HG03571 (cell line): Measurements from ENCODE around the gene FTL.
A peak's percentile ranks its signal among the peaks of the same experiment; 100 is the strongest.

Experiments
- ATAC-seq: cut with Tn5 transposase; IDR thresholded peaks from one replicate; pipeline ENCODE4 v1.9.1; 2021; ENCODE audit not compliant: unreplicated experiment

The FTL gene

DNA sequence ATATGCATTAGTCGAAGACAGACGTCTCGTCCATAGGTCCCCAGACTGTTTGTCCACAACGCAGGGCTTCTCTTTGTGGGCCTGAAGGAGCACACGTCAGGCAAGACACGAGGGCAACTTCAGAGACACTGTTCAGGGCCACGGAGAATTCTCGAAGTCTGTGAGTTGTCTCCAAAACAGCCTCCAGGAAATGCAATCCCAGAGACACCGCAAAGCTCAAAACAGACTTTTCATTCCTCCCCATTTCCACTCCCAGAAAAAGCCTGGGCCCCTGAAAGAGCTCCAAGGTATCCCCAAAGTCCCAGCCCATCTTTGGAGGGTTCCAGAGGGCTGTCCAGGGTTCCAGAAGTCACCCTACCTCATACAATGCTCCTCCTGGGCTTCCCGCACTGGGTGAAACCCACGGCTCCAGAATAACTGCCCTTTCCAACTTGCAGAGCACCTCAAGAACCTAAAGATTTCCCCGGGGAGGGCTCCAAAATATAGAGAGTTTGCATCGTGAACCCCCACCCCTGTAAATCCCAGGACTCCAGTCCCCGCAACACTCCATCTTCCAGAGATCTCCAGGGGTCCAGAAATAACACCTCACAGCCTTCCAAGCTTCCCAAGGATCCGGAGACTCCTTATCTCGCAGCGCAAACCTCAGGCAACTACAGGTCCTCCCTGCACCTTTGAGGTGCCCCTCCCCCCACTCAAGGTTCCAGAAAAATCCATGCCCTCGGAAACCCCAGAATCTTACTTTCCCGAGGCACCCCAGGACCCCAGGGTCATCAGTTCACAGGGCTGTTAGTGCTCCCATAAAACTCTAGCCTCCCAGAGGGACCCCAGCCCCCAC lies 687 bp upstream of the FTL start:
- no peak for ATAC-seq

DNA sequence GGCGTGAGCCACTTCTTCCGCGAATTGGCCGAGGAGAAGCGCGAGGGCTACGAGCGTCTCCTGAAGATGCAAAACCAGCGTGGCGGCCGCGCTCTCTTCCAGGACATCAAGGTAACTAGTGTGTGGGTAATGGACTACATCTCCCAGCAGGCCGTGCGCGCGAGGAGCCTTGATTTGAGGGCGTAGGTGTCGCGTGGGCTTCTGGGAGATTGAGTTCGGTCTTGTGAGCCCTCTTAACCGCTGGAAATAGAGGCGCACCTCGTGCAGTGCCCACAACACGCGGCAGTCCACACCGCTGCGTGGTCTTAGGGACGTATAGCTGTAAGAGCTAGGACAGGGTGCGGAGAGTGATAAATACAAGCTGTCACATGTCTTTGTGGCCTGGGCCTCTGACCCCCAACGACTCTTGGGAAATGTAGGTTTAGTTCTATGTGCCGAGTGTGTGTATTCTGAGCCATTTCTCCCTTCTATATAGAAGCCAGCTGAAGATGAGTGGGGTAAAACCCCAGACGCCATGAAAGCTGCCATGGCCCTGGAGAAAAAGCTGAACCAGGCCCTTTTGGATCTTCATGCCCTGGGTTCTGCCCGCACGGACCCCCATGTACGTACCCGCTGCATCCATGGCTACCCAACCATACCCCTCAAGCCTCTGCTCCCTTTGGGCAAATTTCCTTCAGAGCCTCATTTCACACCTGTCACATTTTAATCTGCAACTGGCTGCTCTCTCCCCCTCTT lies 864 bp downstream of the FTL start:
- peak; percentile 10 for ATAC-seq

DNA sequence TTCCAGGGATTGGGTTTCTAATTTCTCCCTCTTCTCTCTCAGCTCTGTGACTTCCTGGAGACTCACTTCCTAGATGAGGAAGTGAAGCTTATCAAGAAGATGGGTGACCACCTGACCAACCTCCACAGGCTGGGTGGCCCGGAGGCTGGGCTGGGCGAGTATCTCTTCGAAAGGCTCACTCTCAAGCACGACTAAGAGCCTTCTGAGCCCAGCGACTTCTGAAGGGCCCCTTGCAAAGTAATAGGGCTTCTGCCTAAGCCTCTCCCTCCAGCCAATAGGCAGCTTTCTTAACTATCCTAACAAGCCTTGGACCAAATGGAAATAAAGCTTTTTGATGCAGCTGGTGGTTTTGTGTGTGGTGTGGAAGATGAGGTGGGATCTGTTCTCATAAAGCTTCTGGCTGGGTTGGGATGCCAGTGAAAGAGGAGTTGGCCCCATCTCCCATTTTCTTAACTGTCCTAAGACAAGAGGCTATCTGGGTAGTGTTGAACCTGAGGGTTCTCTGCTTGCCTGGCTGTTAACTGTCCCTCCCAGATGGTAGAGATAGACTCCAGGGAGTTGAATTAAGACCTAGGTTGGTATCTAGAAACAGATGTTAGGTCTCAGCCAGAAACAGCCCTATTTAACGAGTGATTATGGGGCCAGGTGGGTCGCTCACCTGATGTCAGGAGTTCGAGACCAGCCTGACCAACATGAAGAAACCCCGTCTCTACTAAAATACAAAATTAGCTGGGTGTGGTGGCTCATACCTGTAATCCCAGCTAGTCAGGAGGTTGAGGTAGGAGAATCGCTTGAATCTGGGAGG lies 1.6 kb downstream of the FTL start:
- no peak for ATAC-seq

DNA sequence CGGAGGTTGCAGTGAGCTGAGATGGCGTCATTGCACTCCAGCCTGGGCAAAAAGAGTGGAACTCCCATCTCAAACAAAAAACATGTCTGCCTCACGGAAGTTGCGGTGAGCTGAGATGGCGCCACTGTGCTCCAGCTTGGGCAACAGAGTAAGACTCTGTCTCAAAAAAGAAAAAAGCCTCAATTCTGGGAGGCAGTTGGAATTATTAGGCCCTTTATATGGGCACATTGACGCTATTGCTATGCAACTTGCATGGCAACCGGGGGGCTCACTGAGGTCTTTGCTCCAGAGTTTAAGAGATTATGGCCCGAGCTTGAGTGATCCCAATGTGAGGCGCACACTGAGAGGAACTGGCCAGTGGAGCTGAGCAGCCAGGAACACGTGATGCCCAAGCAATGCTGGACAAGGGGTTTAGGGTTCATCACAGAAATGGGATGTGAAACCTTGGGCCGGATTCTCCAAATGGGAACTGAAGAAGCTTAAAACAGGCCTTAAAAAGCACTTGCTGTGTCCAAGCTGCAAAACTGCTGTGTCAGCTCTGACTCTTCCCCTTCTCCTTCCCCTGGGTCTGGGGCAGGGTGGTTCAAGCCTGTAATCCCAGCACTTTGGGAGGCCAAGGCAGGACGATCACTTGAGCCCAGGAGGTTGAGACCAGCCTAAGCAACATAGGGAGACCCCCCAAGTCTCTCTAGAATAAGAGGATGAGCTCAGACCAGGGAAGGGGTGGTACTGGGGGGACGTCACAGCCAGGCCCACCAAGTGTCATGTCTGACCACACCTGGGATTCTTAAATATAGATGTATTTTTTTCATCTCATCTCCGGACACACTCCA lies 2.5 kb downstream of the FTL start:
- ATAC-seq = no peak

DNA sequence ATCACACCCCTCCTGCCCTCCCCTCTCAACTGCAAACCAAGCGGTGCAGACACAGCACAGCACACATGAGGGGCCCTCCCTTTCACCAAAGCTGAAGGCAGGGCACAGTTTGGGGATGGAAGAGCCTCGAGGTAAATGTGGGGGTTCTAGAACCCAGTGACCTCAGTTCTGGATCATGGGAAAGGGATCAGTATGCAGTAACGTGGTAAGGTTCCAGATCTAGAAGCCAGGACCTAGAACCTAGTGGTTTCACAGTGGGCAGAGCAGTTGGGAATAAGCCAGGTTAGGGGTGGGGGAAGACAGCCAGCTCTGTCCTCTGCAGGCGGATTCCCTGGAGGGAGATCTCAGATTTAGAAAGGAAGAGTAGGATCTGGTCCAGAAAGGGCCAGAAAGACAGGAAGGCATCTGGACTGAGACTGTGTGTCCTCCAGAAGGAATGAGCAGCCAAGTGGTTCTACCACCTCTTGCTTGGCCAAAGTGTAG lies 3.1 kb downstream of the FTL start:
- no peak for ATAC-seq

DNA sequence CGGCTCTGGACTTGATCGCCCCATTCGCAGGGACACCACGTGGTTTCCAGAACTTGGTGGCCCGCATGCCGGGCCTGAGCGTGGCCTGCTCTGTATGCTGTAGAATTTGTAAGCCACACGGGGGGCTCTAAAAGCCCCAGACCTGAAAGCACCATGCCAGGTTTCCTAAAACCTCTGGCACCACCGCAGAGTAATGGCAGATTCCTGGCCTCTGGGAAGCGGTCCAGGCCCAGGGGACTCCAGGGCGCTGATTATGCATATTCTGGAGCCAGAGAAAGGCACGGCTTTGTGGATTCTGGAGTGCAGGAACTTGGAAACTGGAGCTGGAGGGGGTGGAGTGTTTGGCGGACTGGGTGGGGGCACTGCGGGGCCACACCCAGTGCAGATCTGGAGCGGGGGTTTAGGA lies 3.7 kb downstream of the FTL start:
- no peak for ATAC-seq

DNA sequence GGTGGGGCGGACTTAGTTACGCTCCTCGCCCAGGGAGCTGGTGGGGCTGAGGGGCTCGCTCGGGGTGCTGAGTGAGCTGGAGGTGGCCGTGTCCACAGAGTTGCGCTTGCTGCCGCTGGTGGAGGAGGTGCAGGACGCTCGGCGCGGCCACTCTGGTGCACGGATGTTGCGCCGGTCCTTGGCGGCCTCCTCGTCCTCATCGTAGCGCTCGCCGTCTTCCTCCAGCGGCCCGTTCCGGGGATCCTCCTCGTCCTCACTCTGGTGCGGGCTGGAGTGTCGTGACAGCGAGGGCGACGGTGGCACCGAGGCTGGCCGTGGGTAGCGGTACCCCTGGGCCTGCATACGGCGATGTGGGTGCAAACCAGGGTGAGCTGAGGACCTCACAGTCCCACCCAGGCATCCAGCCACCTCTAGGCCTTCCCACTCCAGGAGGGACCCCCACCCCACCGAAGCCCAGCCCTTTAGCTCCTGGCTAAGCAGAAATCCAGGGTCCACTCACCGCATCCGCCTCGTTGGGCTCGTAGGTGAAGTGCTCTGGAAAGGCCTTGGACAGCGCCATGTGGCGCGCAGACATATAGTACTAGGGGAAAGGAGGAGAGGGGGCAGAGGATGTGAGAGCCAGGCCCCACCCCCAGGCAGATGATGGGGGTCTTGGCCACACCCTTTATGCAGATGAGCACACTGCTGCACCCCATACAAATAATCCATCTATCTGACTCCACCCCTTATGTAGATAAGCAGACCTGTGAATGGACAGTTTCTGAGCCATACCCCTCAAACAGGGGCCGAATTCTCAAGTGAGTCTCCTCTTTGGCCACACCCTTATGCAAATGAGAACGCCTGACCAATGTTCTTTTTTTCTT lies 4.4 kb downstream of the FTL start:
- ATAC-seq = no peak

DNA sequence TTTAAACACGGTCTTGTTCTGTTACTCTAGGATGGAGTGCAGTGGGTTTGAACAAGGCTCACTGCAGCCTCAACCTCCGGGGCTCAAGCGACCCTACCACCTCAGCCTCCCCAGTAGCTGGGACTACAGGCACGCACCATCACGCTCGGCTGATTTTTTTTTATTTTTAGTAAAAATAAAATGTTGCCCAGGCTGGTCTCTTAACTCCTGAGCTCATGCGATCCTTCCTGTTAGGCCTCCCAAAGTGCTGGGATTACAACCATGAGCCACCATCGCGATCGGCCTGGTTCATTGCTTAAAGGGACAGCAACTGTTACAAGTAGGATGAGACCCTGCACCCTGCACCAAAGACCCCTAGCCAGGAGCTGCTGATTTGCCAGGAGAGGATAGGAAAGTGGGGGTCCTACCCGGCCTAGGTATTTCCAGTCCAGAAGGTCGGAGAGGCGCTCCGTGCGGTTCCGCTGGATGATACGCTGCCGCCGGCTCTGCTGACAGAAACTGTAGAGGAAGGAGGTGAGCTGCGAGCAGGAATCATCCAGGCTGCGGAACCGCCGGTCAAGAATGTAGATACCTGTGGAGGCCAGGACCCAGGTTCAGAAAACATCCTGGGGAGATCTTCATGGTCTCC lies 5.1 kb downstream of the FTL start:
- no peak for ATAC-seq

DNA sequence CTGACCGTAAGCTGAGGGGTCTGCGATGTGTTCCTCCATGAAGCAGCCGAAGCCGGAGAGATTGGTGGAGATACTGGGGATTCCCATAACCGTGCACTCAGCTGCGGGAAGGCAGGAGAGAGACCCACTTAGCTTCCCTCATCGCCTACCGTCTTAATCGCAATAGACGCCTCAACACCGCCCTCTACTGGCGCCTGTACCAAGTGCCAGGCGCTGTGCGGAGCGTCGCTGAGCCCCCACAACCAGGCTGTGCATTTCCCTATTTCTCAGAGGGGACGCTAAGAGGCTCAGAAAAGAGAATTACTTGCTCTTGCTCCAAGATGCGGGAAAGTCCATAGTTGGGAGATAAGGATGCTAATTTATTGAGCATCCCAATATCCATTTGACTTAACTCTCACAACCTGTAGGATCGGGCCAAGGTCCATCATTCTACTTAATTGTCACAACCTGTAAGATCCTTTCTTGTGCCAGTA lies 5.8 kb downstream of the FTL start:
- no peak for ATAC-seq

DNA sequence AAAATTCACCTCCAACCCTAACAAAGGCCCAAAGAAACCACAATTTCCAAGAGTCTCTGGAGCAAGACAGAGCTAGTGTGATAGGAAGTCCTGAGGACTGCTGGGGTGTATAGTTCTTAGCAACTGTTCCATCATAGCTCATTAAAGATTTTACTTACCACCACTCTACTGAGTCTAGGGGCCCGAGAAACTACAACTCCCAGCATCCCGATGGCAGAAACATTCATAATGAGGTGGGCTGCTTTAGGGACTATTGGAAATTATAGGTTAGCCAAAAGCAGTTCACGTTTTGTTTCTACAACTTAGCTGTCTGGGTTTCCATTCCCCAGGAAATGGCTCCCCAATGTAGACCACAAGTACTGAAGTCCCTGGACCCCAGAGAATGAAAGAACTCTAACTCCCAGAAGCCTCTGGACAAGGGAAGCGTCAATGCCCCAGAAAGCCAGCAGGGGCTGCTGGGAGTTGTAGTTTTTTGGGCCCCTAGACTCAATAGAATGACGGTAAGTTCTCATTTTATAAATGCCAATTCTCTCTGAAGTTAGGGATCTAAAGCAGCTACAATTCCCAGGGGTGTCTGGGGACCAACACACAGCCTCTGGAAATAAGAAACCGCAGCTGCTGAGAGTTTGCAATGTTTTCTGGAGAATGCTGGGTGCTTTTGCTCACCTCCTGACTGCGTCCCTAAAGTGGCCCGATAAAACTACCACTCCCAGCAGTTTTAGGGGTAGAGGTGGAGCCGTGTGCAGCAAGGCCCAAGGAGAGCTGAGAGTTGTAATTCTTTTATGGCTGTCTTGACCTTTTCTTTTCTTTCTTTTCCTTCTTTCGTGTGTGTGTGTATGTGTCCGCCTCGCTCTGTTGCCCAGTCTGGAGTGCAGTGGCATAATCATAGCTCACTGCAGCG lies 11.1 kb downstream of the FTL start:
- no peak for ATAC-seq

DNA sequence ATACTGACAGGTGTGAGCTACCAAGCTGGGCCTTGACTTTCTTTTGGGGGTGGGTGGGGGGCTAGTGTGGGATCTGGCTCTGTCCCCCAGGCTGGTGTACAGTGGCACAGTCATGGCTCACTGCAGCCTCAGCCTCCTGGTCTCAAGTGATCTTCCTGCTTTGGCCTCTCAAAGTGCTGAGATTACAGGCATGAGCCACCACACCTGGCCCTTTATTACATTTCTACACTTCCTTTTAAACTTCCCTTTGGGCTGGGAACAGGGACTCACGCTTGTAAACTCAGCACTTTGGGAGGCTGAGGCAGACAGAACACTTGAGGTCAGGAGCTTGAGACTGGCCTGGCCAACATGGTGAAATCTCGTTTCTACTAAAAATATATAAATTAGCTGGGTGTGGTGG lies 12.0 kb downstream of the FTL start:
- ATAC-seq = no peak

DNA sequence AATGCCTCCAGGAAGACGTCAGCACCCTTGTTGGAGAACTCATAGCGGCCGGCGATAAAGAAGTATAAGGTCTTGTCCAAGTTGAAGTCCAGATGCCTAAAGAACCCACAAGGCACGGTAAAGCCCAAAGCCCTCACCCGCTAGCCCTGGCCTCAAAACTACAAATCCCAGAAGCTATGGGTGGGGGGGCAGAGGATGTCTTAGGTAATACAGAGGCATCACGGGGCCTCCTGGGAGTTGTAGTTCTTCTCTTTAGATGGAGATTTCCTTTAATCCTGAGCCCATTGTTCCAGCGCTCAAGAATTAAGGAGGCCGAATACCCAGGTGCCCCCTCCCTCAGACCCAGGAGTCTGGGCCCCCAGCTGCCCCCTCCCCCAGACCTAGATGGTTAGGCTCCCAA lies 17.2 kb downstream of the FTL start:
- ATAC-seq = no peak

DNA sequence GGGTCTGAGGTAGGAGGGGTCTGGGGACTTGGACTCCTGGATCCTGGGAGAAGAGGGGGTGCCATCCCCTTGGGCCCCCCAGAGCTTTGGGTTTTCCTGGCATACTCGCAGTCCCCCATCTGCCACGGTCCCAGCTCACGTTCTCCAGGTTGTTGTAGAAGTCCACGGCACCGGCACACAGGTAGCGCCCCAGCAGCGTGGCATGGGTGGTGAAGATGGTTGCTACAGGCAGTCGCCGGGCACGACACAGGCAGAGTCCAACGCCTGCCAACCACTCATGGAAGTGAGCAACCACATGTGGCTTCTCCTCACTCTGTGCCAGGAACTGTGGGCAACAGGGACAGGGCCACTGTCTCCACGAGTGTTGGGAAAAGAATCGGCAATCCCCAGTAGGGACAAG lies 20.6 kb downstream of the FTL start:
- ATAC-seq = no peak

DNA sequence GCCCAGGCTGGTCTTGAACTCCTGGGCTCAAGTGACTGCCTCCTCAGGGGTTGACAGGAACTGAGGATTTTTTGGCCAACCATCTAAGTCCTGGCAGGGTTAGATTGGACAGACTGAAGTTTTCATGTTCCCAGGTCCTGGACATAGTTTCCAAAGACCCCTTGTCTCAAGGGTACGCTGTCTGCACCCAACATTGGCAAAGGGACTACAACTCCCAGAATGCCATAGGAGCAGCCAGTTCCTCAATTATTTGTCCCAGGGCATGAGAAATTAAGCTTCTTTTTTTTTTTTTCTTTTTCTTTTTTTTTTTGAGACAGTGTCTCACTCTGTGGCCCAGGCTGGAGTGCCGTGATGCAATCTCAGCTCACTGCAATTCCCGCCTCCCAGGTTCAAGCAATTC lies 21.1 kb downstream of the FTL start:
- no peak for ATAC-seq

DNA sequence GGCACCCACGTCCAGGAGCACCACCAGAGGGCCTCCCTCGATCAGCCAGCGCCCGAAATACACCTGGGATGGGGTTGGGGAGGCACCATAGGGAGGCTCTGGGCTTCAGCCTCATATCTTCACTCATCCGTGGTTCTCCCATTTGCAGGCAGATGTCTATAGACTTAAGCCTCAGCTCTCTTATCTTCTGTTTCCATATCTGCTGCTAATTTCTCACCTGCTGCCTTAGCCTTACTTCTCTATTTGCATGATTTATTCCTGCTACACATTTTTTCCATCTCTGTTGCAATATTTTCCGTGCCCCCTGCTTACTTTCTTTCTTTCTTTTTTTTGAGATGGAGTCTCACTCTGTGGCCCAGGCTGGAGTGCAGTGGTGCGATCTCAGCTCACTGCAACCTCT lies 22.2 kb downstream of the FTL start:
- no peak for ATAC-seq

DNA sequence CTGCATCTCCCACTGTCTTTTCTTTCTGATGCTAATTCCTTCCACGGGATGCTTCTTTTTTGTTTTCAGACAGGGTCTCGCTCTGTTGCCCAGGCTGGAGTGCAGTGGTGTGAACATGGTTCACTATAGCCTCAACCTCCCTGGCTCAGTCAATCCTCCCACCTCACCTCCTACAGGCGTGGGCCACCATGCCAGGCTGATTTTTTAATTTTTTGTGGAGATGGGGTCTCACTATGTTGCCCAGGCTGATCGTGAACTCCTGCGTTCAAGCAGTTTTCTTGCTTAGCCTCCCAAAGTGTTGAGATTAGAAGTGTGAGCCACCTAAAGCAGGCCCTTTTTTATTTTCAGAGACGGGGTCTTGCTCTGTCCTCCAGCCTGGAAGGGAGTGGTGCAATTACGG lies 23.2 kb downstream of the FTL start:
- no peak for ATAC-seq

DNA sequence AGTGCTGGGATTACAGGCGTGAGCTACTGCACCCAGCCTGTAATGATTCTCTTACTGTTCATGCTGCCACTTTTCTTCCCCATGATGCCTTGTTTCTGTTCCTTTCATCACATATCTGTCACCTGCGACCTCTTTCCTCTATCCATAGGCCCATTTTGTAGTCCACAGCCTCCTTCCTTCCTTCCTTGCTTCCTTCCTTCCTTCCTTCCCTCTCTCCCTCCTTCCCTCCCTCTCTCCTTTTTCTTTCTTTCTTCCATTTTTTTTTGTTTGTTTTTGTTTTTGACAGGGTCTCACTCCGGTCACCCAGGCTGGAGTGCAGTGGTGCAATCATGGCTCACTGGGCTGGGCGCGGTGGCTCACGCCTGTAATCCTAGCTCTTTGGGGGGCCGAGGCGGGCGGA lies 23.8 kb downstream of the FTL start:
- ATAC-seq = no peak

DNA sequence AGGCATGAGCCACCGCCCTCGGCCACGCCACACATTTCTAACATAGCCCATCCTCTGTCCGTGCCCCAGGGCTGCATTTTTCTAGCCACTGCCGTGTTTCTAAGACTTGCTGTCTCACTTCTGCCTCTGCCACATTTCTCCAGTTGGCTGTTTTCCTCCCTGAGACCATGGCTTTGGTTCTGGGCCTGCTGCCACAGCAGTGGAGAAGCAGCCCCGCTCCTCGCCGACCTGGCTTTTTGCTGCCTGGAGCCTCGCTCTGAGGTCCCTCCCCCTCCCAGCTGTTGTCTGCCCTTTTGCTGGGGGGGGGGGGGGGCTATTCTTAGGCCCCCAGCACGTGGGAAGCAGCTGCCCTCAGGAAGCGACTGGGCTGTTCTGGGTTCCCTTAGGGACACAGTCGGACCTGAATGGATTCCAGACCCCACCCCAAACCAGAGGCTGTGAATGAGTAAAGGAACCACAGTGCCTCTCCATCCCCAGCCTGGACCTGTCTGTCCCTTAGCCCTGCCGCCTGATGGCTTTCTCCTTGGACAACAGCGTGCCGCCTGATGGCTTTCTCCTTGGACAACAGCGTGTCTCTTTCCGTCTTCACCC lies 24.7 kb downstream of the FTL start:
- no peak for ATAC-seq
